ENCODE measurements around the gene YAF2.

The YAF2 gene, protein sequence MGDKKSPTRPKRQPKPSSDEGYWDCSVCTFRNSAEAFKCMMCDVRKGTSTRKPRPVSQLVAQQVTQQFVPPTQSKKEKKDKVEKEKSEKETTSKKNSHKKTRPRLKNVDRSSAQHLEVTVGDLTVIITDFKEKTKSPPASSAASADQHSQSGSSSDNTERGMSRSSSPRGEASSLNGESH

GRCh38 chr12:42238240-42239140 lies at the start of gene YAF2:
Gene YAF2 (minus strand): TSS chr12:42238248. CDS start chr12:42238180, 68 bp downstream.
- peak; percentile 72 to 77 for DNase-seq (ENCODE audit: low read depth in 2 of 2)

- DNase-seq (ENCODE audit: low read depth in 2 of 2) = no peak
Observed at GRCh38 chr12:42286741-42287140, 48.7 kb upstream of the YAF2 start.

DNA sequence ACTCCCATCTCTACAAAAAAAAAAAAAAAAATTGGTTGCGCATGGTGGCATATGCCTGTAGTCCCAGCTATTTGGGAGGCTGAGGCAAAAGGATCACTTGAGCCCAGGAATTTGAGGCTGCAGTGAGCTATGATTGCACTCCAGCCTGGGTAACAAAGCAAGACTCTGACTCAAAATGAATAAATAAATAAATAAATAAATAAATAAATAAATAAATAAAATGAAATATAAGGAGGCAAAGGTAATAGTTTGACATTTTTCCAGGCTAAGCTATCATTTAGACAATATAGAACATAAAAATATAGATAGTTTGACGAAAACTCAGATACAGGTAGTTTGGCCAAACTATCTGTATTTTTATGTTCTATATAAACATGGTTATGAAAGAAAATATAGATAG lies 47.4 kb upstream of the YAF2 start:
- no peak for DNase-seq (ENCODE audit: low read depth in 2 of 2)

GRCh38 chr12:42284876-42285275 lies 46.8 kb upstream of the YAF2 start:
- no peak for DNase-seq (ENCODE audit: low read depth in 2 of 2)

DNA sequence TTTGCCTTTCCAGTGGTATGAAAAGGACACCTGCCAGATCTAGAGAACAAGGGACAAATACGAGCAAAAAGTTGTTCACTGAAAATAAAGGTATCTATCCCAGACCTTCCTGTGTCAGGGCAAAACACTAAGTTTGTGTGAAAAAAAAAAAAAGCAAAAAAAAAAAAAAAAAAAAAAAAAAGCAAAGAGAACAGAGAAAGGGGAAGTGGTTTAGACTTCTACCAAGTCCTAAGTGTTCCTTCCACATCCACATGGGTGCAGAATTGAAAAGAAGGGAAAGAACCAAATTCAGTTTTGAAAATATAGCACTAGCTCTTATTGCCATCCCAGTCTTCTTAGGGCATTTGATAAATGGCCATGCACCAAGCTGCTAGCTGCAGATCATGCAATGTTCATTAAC lies 46.1 kb upstream of the YAF2 start:
- DNase-seq (ENCODE audit: low read depth in 2 of 2) = no peak

- no peak for DNase-seq (ENCODE audit: low read depth in 2 of 2)
Observed at GRCh38 chr12:42283739-42284138, 45.7 kb upstream of the YAF2 start.

DNA sequence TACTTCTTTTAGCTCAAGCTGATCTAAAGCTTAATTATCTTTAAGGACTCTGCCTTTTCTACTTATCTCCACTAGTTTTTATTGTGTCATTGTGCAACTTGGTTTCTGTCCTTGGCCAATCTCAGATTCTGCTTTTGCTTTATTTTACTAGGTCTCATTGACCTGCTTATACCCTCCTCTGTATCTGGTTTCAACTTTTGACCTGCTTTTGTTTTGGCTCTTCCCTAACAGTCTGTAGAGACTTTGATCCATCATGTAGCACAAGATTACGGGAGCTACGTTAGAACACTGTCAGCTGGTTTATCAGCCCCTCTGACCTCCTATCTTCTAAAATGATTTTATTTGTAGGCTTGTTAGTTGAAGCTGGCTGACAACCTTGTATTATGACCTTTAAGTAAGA lies 44.2 kb upstream of the YAF2 start:
- DNase-seq (ENCODE audit: low read depth in 2 of 2) = no peak

DNA sequence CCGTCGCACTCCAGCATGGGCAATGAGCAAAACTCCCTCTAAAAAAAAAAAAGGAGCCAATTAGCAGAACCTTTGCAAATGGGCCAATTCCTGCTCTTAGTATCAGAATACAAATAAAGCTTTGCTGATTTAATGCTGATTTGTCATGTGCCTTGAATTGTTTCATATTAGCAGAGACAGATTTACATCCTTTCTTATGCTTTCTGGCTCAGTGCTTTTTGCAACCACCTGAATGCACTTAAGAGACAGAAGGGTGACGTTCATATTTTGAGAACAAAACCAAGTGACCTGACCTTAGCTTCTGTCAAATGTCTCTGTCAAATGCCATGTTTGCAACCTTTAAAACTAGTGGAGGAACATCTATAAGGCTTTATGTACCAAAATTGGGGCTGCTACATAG lies 43.8 kb upstream of the YAF2 start:
- no peak for DNase-seq (ENCODE audit: low read depth in 2 of 2)

- DNase-seq (ENCODE audit: low read depth in 2 of 2) = no peak
Observed at GRCh38 chr12:42281278-42281677, 43.2 kb upstream of the YAF2 start.

DNA sequence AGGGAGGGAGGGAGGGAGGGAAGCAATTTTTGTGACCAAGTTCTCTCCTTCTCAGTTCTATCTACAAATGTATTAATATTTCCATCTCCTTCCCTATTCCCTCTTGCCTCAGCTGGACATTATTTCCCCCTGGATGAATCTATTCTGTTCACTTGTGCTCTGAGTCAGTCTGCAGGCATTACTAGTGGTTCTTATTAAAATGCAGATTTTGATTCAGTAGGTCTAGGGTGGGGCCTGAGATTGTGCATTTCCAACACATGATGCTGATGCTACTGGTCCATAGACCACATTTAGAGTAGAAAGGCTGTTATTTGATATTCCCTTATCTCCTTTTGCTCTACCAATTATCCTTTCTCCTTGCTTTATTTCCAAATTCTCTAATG lies 40.1 kb upstream of the YAF2 start:
- DNase-seq (ENCODE audit: low read depth in 2 of 2) = no peak

- DNase-seq (ENCODE audit: low read depth in 2 of 2) = no peak
Observed at GRCh38 chr12:42277396-42278127, 39.5 kb upstream of the YAF2 start.

DNA sequence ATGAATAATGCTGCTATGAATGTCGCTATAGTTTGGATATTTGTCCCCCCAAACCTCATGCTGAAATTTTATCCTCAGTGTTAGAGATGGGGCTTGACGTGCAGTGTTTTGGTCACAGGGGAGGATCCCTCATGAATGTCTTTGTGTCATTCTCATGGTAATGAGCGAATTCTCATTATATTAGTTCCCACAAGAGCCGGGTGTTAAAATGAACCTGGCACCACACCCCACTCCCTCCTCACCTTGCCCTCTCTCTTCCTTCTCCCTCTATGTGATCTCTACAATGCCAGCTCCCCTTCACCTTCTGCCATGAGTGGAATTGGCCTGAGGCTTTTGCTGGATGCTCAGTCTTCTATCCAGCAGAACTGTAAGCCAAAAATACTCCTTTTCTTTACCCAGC lies 37.5 kb upstream of the YAF2 start:
- DNase-seq (ENCODE audit: low read depth in 2 of 2) = no peak

GRCh38 chr12:42273706-42274105 lies 35.7 kb upstream of the YAF2 start:
- DNase-seq (ENCODE audit: low read depth in 2 of 2) = no peak

DNA sequence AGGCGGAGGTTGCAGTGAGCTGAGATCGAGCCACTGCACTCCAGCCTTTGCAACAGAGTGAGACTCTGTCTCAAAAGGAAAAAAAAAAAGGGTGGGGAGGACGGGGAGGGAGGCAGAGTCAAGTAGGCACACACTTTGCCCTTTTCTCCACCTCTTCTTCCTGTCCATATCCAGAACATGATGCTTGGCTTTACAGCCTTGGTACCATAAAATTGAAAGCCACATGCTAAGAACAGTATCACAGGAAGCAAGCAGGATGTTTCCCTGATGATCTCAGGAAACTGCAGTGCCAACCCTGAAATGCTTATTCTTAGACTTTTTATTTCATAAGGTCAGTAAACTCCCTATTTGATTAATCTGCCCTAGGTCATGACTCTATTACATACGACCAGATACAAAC lies 32.5 kb upstream of the YAF2 start:
- DNase-seq (ENCODE audit: low read depth in 2 of 2) = no peak

DNA sequence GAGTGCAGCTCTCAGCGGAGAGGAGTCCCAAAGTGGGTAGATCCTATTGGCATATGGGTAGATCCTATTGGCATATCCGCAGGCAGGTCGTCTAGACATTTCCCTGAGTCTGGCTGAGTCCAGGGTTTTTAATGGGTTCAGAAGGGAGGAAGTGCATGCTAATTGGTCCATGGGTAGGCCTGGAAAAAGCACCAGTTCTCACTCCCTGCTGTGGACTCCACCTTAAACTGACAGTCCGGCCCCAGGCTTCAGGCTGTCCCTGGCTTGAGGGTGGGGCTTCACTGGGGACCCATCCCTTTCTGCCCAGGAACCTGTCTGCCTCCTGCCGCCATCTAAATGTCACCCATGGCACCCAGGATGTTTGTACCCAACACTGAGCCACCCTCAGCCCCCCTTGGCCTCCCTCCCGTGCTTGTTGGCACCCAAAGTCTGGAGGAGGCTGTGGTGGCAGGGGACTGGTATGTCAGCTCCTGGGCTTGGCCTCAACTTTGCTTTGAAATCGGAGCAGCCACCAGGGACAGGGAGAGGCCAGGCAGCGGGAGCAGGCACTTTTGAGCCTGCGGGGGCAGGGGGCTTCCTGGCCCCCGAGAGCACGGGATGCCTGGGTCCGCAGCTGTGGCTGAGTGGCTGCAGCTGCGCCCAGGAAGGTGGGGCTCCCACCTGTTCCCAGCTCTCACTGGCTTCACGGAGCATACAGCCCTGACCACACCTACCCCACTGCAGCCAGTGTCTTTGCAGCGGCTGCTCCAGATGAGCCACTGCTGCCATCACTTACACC lies 29.6 kb upstream of the YAF2 start:
- DNase-seq (ENCODE audit: low read depth in 2 of 2) = no peak

- DNase-seq (ENCODE audit: low read depth in 2 of 2) = no peak
Observed at GRCh38 chr12:42266579-42267230, 28.7 kb upstream of the YAF2 start.

DNA sequence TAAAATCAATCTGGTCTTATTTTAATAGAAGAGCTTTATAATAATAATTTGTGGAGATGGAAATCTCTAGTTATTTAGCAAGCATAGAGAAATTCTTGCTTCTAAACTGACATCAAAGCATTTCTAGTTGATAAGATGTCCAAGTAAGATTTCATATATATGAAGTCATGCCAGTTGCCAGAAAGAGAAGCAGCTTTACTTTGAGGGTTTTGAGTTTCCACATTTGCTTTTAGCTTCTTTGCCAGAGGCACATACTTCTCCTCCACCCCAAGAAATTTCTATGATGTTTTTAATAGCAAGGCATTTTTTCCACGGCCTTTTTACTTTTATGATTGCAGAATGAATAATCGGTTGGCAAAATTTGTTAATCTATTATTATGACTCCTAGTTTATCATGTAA lies 24.2 kb upstream of the YAF2 start:
- DNase-seq (ENCODE audit: low read depth in 2 of 2) = no peak

GRCh38 chr12:42261708-42262107 lies 23.7 kb upstream of the YAF2 start:
- no peak for DNase-seq (ENCODE audit: low read depth in 2 of 2)

GRCh38 chr12:42260518-42260917 lies 22.5 kb upstream of the YAF2 start:
- no peak for DNase-seq (ENCODE audit: low read depth in 2 of 2)

GRCh38 chr12:42259699-42260098 lies 21.7 kb upstream of the YAF2 start:
- no peak for DNase-seq (ENCODE audit: low read depth in 2 of 2)

- no peak for DNase-seq (ENCODE audit: low read depth in 2 of 2)
Observed at GRCh38 chr12:42255866-42256261, 17.8 kb upstream of the YAF2 start.
